Measurements from ENCODE around the gene EHMT2. TPM values are rescaled to one million over a fixed set of nuclear protein-coding genes. Genes with fewer than 3 reads are reported as not detected.

EHMT2 gene
- total RNA-seq, 1 experiment from 2014 or later, result 46.1 TPM

GRCh38 chr6:31889331-31889972 is 8.0 kb downstream of the EHMT2 start:
- DNase-seq (ENCODE audit: low read depth), result no peak

- no peak for DNase-seq (ENCODE audit: low read depth)
Observed at GRCh38 chr6:31888276-31889258, 8.9 kb downstream of the EHMT2 start.

GRCh38 chr6:31887173-31888007 is 10.1 kb downstream of the EHMT2 start:
- no peak for DNase-seq (ENCODE audit: low read depth)

- DNase-seq (ENCODE audit: low read depth), result no peak
Observed at GRCh38 chr6:31886541-31886991, 10.9 kb downstream of the EHMT2 start.

- no peak for DNase-seq (ENCODE audit: low read depth)
Observed at GRCh38 chr6:31884528-31885035, 12.9 kb downstream of the EHMT2 start.

GRCh38 chr6:31883676-31884075 is 13.8 kb downstream of the EHMT2 start:
- no peak for DNase-seq (ENCODE audit: low read depth)

- DNase-seq (ENCODE audit: low read depth), result peak; percentile 48
Observed at GRCh38 chr6:31882344-31882743, 15.2 kb downstream of the EHMT2 start.

GRCh38 chr6:31881136-31881859 is 16.2 kb downstream of the EHMT2 start:
- DNase-seq (ENCODE audit: low read depth), result no peak

- DNase-seq (ENCODE audit: low read depth), result no peak
Observed at GRCh38 chr6:31880616-31881015, 16.9 kb downstream of the EHMT2 start.

- DNase-seq (ENCODE audit: low read depth), result no peak
Observed at GRCh38 chr6:31879901-31880300, 17.6 kb downstream of the EHMT2 start.

GRCh38 chr6:31879143-31879542 is 18.4 kb downstream of the EHMT2 start:
- DNase-seq (ENCODE audit: low read depth), result no peak

GRCh38 chr6:31878726-31879125 is 18.8 kb downstream of the EHMT2 start, which contains the start of gene SLC44A4:
Gene SLC44A4 (minus strand): TSS chr6:31878997. CDS start chr6:31878980, 17 bp downstream.
- no peak for DNase-seq (ENCODE audit: low read depth)

- no peak for DNase-seq (ENCODE audit: low read depth)
Observed at GRCh38 chr6:31878222-31878621, 19.3 kb downstream of the EHMT2 start.

- DNase-seq (ENCODE audit: low read depth), result no peak
Observed at GRCh38 chr6:31877651-31878161, 19.8 kb downstream of the EHMT2 start.

- DNase-seq (ENCODE audit: low read depth), result no peak
Observed at GRCh38 chr6:31877125-31877650, 20.3 kb downstream of the EHMT2 start.

- DNase-seq (ENCODE audit: low read depth), result no peak
Observed at GRCh38 chr6:31876357-31876756, 21.1 kb downstream of the EHMT2 start.

GRCh38 chr6:31875877-31876276 is 21.6 kb downstream of the EHMT2 start:
- no peak for DNase-seq (ENCODE audit: low read depth)

GRCh38 chr6:31874836-31875572 is 22.5 kb downstream of the EHMT2 start:
- DNase-seq (ENCODE audit: low read depth), result no peak

GRCh38 chr6:31874084-31874670 is 23.3 kb downstream of the EHMT2 start:
- DNase-seq (ENCODE audit: low read depth), result no peak

All from RPMI7951 (cell line).